Liver (tissue), 9 donors: ENCODE data around the gene C15orf39. TPM values are rescaled to one million over a fixed set of nuclear protein-coding genes. Genes with fewer than 3 reads are reported as not detected.

Source experiments
- DNase-seq: peaks from one replicate; pipeline ENCODE4 v3.0.0-alpha.2; 2017; ENCODE audit warnings: low spot score
- H3K27ac ChIP-seq, 2 donors: one replicate each; pipeline ENCODE4 v1.7.0; 2013; ENCODE audit warnings: inconsistent platforms in 2 of 2, low read length in 2 of 2, control low read depth in 1 of 2, low read depth in 1 of 2, mild to moderate bottlenecking in 1 of 2
- H3K27me3 ChIP-seq, 4 donors: one replicate each; pipeline versions ENCODE4 v1.6.1 to v1.7.0; 2013; ENCODE audit warnings: low read length in 3 of 4, inconsistent platforms in 1 of 4, mild to moderate bottlenecking in 1 of 4, moderate library complexity in 1 of 4; ENCODE audit not compliant: control insufficient read depth in 4 of 4, insufficient read depth in 4 of 4
- H3K36me3 ChIP-seq, 4 donors: one replicate each; pipeline versions ENCODE4 v1.6.1 to v1.7.0; 2013; ENCODE audit warnings: low read length in 3 of 4, mild to moderate bottlenecking in 3 of 4, low read depth in 1 of 4, moderate library complexity in 1 of 4; ENCODE audit not compliant: control insufficient read depth in 4 of 4, insufficient read depth in 3 of 4
- H3K4me1 ChIP-seq, 4 donors: one replicate each; pipeline versions ENCODE4 v1.6.1 to v1.7.0; 2013; ENCODE audit warnings: low read length in 3 of 4, mild to moderate bottlenecking in 3 of 4, moderate library complexity in 1 of 4; ENCODE audit not compliant: control insufficient read depth in 4 of 4, insufficient read depth in 4 of 4
- H3K4me3 ChIP-seq, 3 donors: one replicate each; pipeline versions ENCODE4 v1.6.1 to v1.7.0; 2013; ENCODE audit warnings: low read length in 3 of 3, control low read depth in 1 of 3, low read depth in 1 of 3, mild to moderate bottlenecking in 1 of 3
- H3K9ac ChIP-seq, 2 donors: one replicate each; pipeline ENCODE4 v1.7.0; 2013; ENCODE audit warnings: low read length in 2 of 2, mild to moderate bottlenecking in 2 of 2, moderate library complexity in 2 of 2, control low read depth in 1 of 2, low read depth in 1 of 2
- H3K9me3 ChIP-seq, 4 donors: one replicate each; pipeline versions ENCODE4 v1.6.1 to v1.7.0; 2013; ENCODE audit warnings: low read length in 3 of 4; ENCODE audit not compliant: control insufficient read depth in 4 of 4
- EGR1 ChIP-seq, 2 donors: IDR thresholded peaks; 2 replicates each; pipeline ENCODE4 v1.6.1; 2016 to 2018; ENCODE audit warnings: antibody characterized with exemption in 2 of 2, low read depth in 2 of 2
- FOXA1 ChIP-seq: IDR thresholded peaks from 2 replicates; pipeline ENCODE4 v1.6.1; 2016; ENCODE audit warnings: antibody characterized with exemption
- FOXA2 ChIP-seq: IDR thresholded peaks from 2 replicates; pipeline ENCODE4 v1.6.1; 2016; ENCODE audit warnings: antibody characterized with exemption
- GABPA ChIP-seq, 2 donors: IDR thresholded peaks in 1 of 2; conservative IDR thresholded peaks in 1 of 2; 2 replicates each; pipeline ENCODE4 v1.6.1; 2016; ENCODE audit warnings: antibody characterized with exemption in 2 of 2, mild to moderate bottlenecking in 1 of 2, moderate library complexity in 1 of 2
- HNF4A ChIP-seq, 2 donors: conservative IDR thresholded peaks; 2 replicates each; pipeline ENCODE4 v1.6.1; 2016; ENCODE audit warnings: antibody characterized with exemption in 2 of 2, mild to moderate bottlenecking in 2 of 2
- HNF4G ChIP-seq: IDR thresholded peaks from 2 replicates; pipeline ENCODE4 v1.6.1; 2016; ENCODE audit warnings: antibody characterized with exemption
- JUND ChIP-seq, 2 donors: IDR thresholded peaks; 2 replicates each; pipeline ENCODE4 v1.6.1; 2016; ENCODE audit warnings: antibody characterized with exemption in 2 of 2
- NR2F2 ChIP-seq: IDR thresholded peaks from 2 replicates; pipeline ENCODE4 v1.6.1; 2016; ENCODE audit warnings: antibody characterized with exemption
- RAD21 ChIP-seq, 2 donors: IDR thresholded peaks; 2 replicates each; pipeline ENCODE4 v1.6.1; 2016; ENCODE audit warnings: antibody characterized with exemption in 2 of 2, mild to moderate bottlenecking in 2 of 2
- RXRA ChIP-seq, 2 donors: IDR thresholded peaks; 2 replicates each; pipeline ENCODE4 v1.6.1; 2017 to 2018; ENCODE audit warnings: antibody characterized with exemption in 2 of 2, mild to moderate bottlenecking in 1 of 2
- TAF1 ChIP-seq: conservative IDR thresholded peaks from 2 replicates; pipeline ENCODE4 v1.6.1; 2016; ENCODE audit warnings: antibody characterized with exemption, mild to moderate bottlenecking
- YY1 ChIP-seq: IDR thresholded peaks from 2 replicates; pipeline ENCODE4 v1.6.1; 2016; ENCODE audit warnings: antibody characterized with exemption, mild to moderate bottlenecking
- WGBS: extraction: QIAGEN DNeasy Blood & Tissue Kit; methylation state at CpG from one replicate; pipeline ENCODE4 v1.1.7; 2013; 5-methylcytosine and 5-hydroxymethylcytosine counted together
- polyA plus RNA-seq, 2 donors: library from polyadenylated mRNA; stranded (reverse) in 1 of 2; unstranded in 1 of 2; fragments of 200-250 nt in 1 of 2; fragments of >200 nt in 1 of 2; fragmentation: Nextera tagmentation in 1 of 2; extraction: Ambion mirVana in 1 of 2; gene quantifications; one replicate each; pipeline versions ENCODE4 v1.2.1 to v1.2.3, GENCODE V29; 2013 to 2015
- total RNA-seq, 2 donors: library from RNA; depleted of rRNA; stranded (reverse); fragments of >200 nt; gene quantifications; one replicate each; pipeline ENCODE4 v1.2.3, GENCODE V29; 2014
- TF ChIP-seq, protein P1 (sequence below): IDR thresholded peaks from 2 replicates; pipeline ENCODE4 v1.6.1; 2016; ENCODE audit warnings: antibody characterized with exemption
- TF ChIP-seq, protein P2 (sequence below): IDR thresholded peaks from 2 replicates; pipeline ENCODE4 v1.6.1; 2016; ENCODE audit warnings: antibody characterized with exemption, mild to moderate bottlenecking
- TF ChIP-seq, protein P3 (sequence below): IDR thresholded peaks from 2 replicates; pipeline ENCODE4 v1.6.1; 2016; ENCODE audit warnings: antibody characterized with exemption
- TF ChIP-seq, protein P4 (sequence below): fragments of 150-350 bp; IDR thresholded peaks from 2 replicates; pipeline ENCODE4 v1.5.1; 2017; ENCODE audit warnings: improper control_type of control experiment, low read depth, low read length; ENCODE audit not compliant: missing input control
- donor health status: healthy.
- donor health status: healthy.
- donor health status: healthy.
- donor health status: healthy.
- donor health status: healthy.

The C15orf39 gene
- total and polyA plus RNA-seq, 4 donors = 1.2 to 4.0 (median 3.0) TPM

DNA sequence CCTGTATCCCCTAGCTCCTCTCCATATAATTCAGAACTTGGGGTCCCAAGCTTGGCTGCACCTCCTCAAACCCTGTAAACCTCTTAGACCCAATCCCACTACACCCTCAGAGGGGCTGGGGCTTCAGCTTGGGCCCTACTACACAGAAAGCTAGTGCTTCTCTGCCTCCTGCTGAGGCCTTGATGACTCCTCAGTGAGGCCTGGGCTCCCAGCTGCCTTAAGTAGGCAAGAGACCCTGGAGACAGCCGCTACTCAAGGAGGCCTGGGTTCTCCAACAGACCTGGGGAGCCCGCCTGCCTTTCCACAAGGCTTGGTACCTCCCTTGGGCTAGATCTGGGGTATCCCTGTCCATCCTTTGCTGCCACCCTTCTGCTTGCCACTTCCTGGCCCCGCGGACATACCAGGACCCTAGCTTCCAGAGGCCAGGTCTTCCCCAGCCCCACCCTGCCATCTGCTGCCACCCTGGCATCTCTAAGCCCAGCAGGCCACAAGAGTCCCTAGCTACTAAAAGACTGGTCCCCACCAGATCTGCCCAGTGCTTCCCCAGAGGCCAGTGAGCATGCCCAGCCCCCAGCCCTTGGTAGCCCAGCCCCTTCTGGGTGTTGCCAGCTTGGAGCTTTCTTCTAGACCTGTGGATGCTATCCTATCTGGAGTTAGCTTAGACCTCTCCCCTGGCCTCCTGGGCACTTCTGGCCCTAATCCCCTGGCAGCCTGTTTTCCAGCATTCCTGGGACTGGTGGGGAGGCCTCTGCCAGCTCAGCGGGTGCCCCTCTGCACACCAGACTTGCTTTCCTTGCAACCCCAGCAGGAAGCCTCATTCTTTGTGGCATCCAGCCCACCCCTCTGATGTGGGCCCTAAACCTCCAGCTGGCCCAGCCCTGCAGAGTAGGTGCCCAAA lies 13.7 kb downstream of the C15orf39 start:
- TF ChIP-seq RAD21 (IDR thresholded peaks at IDR 0.05) (no peak), FOXA2 (no peak), RXRA (IDR thresholded peaks at IDR 0.05) (no peak), FOXA1 (no peak), HNF4A (conservative IDR thresholded peaks at IDR 0.05) (no peak), JUND (IDR thresholded peaks at IDR 0.05) (no peak), YY1 (no peak), NR2F2 (no peak)
- TF ChIP-seq, protein P1, sequence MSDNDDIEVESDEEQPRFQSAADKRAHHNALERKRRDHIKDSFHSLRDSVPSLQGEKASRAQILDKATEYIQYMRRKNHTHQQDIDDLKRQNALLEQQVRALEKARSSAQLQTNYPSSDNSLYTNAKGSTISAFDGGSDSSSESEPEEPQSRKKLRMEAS = no peak
- TF ChIP-seq, protein P2, sequence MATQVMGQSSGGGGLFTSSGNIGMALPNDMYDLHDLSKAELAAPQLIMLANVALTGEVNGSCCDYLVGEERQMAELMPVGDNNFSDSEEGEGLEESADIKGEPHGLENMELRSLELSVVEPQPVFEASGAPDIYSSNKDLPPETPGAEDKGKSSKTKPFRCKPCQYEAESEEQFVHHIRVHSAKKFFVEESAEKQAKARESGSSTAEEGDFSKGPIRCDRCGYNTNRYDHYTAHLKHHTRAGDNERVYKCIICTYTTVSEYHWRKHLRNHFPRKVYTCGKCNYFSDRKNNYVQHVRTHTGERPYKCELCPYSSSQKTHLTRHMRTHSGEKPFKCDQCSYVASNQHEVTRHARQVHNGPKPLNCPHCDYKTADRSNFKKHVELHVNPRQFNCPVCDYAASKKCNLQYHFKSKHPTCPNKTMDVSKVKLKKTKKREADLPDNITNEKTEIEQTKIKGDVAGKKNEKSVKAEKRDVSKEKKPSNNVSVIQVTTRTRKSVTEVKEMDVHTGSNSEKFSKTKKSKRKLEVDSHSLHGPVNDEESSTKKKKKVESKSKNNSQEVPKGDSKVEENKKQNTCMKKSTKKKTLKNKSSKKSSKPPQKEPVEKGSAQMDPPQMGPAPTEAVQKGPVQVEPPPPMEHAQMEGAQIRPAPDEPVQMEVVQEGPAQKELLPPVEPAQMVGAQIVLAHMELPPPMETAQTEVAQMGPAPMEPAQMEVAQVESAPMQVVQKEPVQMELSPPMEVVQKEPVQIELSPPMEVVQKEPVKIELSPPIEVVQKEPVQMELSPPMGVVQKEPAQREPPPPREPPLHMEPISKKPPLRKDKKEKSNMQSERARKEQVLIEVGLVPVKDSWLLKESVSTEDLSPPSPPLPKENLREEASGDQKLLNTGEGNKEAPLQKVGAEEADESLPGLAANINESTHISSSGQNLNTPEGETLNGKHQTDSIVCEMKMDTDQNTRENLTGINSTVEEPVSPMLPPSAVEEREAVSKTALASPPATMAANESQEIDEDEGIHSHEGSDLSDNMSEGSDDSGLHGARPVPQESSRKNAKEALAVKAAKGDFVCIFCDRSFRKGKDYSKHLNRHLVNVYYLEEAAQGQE = no peak
- TF ChIP-seq, protein P3, sequence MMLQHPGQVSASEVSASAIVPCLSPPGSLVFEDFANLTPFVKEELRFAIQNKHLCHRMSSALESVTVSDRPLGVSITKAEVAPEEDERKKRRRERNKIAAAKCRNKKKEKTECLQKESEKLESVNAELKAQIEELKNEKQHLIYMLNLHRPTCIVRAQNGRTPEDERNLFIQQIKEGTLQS = no peak
- TF ChIP-seq, protein P4, sequence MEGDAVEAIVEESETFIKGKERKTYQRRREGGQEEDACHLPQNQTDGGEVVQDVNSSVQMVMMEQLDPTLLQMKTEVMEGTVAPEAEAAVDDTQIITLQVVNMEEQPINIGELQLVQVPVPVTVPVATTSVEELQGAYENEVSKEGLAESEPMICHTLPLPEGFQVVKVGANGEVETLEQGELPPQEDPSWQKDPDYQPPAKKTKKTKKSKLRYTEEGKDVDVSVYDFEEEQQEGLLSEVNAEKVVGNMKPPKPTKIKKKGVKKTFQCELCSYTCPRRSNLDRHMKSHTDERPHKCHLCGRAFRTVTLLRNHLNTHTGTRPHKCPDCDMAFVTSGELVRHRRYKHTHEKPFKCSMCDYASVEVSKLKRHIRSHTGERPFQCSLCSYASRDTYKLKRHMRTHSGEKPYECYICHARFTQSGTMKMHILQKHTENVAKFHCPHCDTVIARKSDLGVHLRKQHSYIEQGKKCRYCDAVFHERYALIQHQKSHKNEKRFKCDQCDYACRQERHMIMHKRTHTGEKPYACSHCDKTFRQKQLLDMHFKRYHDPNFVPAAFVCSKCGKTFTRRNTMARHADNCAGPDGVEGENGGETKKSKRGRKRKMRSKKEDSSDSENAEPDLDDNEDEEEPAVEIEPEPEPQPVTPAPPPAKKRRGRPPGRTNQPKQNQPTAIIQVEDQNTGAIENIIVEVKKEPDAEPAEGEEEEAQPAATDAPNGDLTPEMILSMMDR = no peak
- Histone ChIP-seq H3K36me3 (peaks cover 2 to 25% (median 8%) of the 10 kb centered on the region in 4 donors), H3K27ac (no peak overlapping the region), H3K4me1 (peaks cover 0 to 6% (median 2%) of the 10 kb centered on the region in 4 donors), H3K4me3 (no peak overlapping the region), H3K9me3 (no peaks in the 10 kb centered on the region), H3K27me3 (no peaks in the 10 kb centered on the region), H3K9ac (no peak overlapping the region)
- no peak for DNase-seq
- 92% methylated on average over 5 of the region's 5 CpGs for WGBS

DNA sequence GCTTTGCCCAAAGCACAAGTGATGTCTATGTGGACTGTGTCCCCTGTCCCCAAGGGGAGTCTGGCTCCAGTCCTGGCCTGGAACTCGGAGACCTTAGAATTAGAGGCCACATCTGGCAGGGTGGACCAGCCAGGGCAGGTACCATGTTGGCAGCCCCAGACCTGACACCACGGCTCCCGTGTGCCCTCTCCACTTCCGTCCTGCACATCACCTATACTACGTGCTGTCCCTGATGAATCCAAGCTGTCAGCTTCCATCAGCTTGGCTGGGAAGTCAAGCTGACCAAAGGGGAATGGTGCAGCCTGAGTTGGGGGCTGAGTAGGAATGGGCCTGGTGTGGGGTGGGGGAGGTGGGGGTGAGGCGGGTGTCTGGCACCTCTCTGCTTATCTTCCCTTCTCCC lies 15.3 kb downstream of the C15orf39 start:
- Histone ChIP-seq H3K27ac (no peak overlapping the region), H3K27me3 (no peaks in the 10 kb centered on the region), H3K4me1 (peaks cover 0 to 6% (median 0%) of the 10 kb centered on the region in 4 donors), H3K9ac (no peak overlapping the region), H3K4me3 (no peak overlapping the region), H3K9me3 (no peaks in the 10 kb centered on the region), H3K36me3 (peaks cover 0 to 13% (median 0%) of the 10 kb centered on the region in 4 donors)
- WGBS = 95% methylated on average over 6 of the region's 6 CpGs
- DNase-seq = no peak
- TF ChIP-seq FOXA2 (no peak), HNF4A (conservative IDR thresholded peaks at IDR 0.05) (no peak), HNF4G (no peak), JUND (IDR thresholded peaks at IDR 0.05) (no peak), RXRA (IDR thresholded peaks at IDR 0.05) (no peak), TAF1 (no peak), EGR1 (IDR thresholded peaks at IDR 0.05; ENCODE audit: low read depth in 2 of 2) (no peak), GABPA (IDR thresholded peaks at IDR 0.05 in 1 of 2, conservative IDR thresholded peaks at IDR 0.05 in 1 of 2) (no peak), NR2F2 (no peak), FOXA1 (no peak), YY1 (no peak)
- TF ChIP-seq, protein P1 = no peak
- TF ChIP-seq, protein P4 = no peak
- TF ChIP-seq, protein P2 = no peak
- TF ChIP-seq, protein P3 = no peak
